HG02884 (cell line): ENCODE data around the gene PNMA3.
"Not testable (repeated sequence)": the region's sequence is repeated elsewhere in the genome, so short reads cannot be mapped to it uniquely, and the experiment has no call there.

Source experiments
- ATAC-seq: cut with Tn5 transposase; IDR thresholded peaks from one replicate; pipeline ENCODE4 v1.9.1; 2021; ENCODE audit warnings: mild to moderate bottlenecking, moderate library complexity; ENCODE audit not compliant: unreplicated experiment

The PNMA3 gene

GRCh38 chrX:153073331-153073730 is 17.1 kb downstream of the PNMA3 start:
- not testable (repeated sequence) for ATAC-seq

DNA sequence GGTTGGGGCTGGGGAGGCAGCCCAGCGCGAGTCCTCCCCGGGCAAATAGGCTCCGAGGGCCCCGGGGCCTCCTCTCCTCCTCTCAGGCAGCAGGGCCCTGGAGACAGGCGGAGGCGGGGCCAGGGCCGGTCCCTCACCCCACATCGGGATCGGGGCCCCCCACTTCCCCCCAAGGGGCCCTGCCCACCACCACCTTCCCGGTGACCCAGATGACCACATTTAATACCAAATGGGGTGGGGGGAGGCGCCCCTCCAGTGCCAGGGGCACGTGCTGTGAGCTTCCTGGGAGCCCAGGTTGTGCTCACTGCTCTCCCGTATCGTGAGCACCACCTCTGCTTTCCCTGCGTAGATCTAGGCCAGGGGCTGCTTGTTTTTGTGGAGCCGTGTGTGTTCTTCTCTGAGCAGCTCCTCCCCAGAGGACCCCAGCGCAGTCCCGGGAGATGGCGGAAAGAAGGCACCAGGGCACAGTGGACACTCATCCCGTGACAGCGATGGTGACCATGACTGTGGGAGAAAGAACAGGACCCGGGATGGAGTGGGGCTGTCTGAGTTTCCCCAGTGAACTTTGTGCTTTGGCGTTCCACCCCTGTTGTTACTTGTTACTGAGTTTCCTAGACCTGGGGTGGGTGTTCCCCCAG is 18.1 kb downstream of the PNMA3 start:
- no peak for ATAC-seq

DNA sequence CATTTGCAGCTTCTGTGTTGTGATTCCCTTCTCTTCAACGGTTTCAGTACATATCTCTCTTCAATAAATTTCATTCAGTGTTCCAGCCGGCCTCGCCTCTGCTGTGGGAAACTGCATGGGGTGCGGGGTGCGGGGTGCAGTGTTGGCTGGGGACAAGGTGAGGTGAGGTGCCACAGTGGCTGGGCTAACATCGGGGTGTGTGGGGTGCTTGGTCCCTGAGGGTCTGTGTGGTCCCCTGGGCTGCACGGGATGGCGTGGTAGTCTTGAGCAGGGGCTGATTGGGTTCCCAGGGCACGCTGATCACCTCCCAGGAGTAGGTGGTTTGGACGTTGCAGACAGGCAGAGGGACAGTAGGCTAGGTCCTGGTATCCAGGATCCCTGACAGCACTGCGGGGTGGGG is 18.7 kb downstream of the PNMA3 start:
- ATAC-seq: no peak

DNA sequence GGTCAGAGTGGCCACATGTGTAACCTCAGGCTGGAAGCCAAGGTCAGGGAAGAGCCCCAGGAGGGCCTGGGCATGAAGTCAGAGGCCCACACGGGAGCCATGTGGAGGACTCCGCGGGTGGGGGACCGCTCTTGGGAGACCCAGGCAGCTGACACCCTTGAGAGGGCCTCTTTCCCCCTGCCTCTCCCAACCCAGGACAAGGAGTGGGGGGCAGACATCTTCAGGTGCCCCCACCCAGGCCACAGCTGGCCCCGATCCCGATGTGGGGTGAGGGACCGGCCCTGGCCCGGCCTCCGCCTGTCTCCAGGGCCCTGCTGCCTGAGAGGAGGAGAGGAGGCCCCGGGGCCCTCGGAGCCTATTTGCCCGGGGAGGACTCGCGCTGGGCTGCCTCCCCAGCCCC is 19.1 kb downstream of the PNMA3 start:
- ATAC-seq: no peak

DNA sequence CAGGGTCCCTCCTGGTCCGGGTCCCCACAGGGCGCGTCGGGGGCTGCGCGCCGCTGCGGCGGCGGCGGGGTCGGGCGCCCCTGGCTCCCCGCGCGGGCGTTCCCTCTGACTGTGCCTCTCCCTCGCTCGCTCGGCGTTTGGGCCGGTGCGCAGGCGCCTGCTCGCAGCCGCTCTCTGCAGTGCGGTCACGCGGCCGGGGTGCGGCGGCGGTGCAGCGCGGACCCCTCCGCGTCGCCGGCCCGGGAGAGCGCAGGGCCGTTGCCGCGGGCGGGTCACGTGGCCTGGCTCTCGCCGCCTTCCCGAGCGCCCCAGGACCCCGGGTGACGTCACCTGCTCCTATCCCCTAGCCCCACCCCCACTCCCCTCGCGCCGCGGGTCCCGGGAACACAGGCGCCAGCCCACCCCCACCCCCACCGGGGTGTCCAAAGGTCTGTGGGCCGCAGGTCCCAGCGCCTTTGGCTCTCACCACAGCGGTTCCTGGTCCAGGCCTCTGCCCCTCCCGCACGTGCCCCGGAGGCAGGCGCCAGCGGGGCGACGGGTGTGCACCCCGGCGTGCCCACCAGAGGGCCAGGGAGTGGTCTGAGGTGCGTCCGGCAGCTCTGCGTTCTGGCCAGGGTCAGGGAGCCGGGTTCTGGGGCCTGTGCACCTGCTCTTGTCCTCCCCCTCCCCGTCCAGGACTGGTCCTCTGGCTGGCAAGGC is 21.3 kb downstream of the PNMA3 start:
- not testable (repeated sequence) for ATAC-seq

- ATAC-seq: not testable (repeated sequence)
These were observed 27.1 kb downstream of the PNMA3 start for GRCh38 chrX:153083238-153083923.

DNA sequence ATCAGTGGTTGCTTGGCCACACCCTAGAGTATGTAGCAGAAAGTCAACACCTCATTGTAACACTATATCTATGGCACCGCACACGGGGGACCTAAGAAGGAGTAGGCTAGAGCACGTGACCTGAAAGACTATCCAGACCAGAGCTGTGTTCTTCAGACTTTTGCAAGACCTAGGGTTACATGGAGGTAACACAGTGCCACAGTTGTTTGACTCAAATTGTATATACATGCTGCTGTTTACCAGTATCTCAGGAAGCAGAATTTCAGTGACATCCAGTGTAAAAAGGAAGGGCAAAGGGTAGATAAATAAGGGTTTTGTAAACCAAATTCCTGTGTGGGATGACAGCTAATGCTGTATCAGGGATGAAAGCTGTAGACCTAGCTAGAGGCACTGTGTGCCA is 46.1 kb downstream of the PNMA3 start:
- no peak for ATAC-seq

DNA sequence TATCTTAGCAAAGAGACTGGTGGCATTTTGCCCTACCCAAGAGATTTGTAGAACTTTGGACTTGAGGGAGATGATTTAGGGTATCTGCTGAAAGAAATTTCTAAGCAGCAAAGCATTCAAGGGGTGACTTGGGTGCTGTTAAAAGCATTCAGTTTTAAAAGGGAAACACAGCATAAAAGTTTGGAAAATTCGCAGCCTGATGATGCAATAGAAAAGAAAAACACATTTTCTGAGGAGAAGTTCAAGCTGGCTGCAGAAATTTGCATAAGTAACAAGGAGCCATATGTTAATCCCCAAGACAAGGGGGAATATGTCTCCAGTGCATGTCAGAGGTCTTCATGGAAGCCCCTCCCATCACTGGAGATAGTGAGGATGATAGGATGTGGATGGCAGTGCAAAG is 48.7 kb downstream of the PNMA3 start:
- not testable (repeated sequence) for ATAC-seq

DNA sequence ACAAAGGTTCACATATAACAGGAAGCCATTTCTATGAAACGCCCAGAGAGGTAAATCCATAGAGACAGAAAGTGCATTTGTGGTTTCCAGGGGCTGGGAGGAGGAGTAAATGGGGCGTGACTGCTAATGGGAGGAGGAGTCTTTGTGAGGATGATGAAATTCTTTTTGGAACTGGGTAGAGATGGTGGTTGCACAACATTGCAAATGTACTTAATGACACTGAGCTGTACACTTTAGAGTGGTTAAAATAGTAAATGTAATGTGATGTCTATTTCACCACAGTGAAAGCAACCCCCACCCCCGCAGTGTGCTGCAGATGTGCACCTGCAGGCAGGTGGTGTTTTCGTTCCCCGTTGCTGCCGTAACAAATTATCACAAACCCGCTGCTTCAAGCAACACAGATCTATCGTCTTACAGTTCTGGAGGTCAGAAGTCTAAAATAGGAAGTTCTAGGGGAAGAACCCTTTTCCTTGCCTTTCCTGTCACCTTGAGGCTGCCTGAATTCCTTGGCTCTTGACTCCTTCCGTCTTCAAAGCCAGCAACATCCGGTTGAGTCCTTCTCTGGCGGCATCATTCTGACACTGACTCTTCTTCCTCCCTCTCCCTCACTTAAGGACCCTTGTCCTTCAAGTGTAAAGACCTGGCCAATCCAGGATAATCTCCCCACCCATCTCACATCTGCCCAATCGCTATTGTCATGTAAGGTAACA is 50.0 kb downstream of the PNMA3 start:
- ATAC-seq: not testable (repeated sequence)
